ENCODE data around the gene PON1. TPM values are rescaled to one million over a fixed set of nuclear protein-coding genes. Genes with fewer than 3 reads are reported as not detected.

PON1 gene
- total and polyA plus RNA-seq, 2 experiments from 2014 or later: 0.69 to 1.2 TPM

DNA sequence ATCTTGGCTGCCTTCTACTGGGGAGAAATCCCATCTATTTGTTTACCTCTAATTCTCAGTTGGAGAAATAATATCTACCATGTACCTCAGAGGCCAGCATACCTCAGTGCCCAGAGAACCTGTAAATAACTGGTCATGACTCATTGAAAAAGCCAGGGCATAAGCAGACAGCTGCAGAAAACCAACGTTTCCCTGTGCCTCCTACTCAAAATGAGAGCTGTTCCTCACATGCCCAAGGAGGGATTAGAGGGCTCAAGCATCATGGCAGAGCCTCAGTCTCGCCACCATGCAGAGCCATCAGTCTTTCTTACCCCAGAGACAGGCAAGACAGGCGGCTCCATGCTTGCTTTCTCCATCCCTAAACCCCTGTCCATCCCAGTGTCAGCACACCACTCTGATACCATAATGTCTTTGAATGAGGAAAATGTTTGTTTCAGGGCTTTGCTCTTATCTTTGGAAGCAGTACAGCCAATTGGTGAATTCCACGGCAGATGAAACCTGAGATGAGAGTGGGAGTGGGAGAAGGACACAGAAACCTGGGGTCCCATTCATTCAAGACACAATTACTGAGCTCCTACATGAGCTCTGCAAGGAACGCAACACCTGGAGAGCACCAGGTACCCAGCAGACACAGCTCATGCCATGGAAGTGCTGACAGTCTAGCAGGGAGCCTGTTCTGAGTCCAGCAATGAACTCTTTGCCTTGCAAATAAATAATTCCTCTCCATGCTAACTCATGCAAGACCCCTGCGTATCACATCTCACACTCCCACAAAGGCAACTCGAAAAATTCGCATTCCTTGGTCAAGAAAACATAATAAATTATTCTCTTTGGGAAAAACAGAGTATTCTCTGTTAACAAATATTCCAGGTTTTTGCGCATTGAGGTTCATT is 21.1 kb downstream of the PON1 start:
- peaks cover 10% of the 10 kb centered on the region for H3K4me1 Mint-ChIP-seq
- no peaks in the 10 kb centered on the region for H3K9me2 ChIP-seq (ENCODE audit: insufficient read depth)
- H3F3A ChIP-seq (replicated peaks; ENCODE audit: low read depth): no peaks in the 10 kb centered on the region
- H3K36me3 Mint-ChIP-seq (ENCODE audit: low read depth): no peaks in the 10 kb centered on the region
- H3K4me2 ChIP-seq: no peak overlapping the region
- H3K36me3 ChIP-seq (ENCODE audit: insufficient read depth): no peaks in the 10 kb centered on the region
- no peak overlapping the region for H3K4me3 ChIP-seq
- H3K27me3 ChIP-seq (ENCODE audit: insufficient read depth): no peaks in the 10 kb centered on the region
- no peaks in the 10 kb centered on the region for H3K79me2 ChIP-seq (replicated peaks; ENCODE audit: insufficient read depth)
- H3K27ac ChIP-seq (ENCODE audit: low read depth): no peak overlapping the region
- H4K20me1 ChIP-seq (replicated peaks; ENCODE audit: insufficient read depth): no peaks in the 10 kb centered on the region
- no peak overlapping the region for H3K4me3 Mint-ChIP-seq
- no peaks in the 10 kb centered on the region for H3K9me3 Mint-ChIP-seq
- H3K27me3 Mint-ChIP-seq (ENCODE audit: insufficient read depth, low read depth, poor library complexity): no peaks in the 10 kb centered on the region
- ATAC-seq (no peak), DNase-seq (ENCODE audit: low spot score) (no peak)
- H2AFZ ChIP-seq: no peak overlapping the region
- H3K27ac Mint-ChIP-seq: no peak overlapping the region
- TF ChIP-seq, protein P1, sequence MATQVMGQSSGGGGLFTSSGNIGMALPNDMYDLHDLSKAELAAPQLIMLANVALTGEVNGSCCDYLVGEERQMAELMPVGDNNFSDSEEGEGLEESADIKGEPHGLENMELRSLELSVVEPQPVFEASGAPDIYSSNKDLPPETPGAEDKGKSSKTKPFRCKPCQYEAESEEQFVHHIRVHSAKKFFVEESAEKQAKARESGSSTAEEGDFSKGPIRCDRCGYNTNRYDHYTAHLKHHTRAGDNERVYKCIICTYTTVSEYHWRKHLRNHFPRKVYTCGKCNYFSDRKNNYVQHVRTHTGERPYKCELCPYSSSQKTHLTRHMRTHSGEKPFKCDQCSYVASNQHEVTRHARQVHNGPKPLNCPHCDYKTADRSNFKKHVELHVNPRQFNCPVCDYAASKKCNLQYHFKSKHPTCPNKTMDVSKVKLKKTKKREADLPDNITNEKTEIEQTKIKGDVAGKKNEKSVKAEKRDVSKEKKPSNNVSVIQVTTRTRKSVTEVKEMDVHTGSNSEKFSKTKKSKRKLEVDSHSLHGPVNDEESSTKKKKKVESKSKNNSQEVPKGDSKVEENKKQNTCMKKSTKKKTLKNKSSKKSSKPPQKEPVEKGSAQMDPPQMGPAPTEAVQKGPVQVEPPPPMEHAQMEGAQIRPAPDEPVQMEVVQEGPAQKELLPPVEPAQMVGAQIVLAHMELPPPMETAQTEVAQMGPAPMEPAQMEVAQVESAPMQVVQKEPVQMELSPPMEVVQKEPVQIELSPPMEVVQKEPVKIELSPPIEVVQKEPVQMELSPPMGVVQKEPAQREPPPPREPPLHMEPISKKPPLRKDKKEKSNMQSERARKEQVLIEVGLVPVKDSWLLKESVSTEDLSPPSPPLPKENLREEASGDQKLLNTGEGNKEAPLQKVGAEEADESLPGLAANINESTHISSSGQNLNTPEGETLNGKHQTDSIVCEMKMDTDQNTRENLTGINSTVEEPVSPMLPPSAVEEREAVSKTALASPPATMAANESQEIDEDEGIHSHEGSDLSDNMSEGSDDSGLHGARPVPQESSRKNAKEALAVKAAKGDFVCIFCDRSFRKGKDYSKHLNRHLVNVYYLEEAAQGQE (IDR thresholded peaks at IDR 0.05; ENCODE audit: unreplicated experiment): no peak
- TF ChIP-seq, protein P2, sequence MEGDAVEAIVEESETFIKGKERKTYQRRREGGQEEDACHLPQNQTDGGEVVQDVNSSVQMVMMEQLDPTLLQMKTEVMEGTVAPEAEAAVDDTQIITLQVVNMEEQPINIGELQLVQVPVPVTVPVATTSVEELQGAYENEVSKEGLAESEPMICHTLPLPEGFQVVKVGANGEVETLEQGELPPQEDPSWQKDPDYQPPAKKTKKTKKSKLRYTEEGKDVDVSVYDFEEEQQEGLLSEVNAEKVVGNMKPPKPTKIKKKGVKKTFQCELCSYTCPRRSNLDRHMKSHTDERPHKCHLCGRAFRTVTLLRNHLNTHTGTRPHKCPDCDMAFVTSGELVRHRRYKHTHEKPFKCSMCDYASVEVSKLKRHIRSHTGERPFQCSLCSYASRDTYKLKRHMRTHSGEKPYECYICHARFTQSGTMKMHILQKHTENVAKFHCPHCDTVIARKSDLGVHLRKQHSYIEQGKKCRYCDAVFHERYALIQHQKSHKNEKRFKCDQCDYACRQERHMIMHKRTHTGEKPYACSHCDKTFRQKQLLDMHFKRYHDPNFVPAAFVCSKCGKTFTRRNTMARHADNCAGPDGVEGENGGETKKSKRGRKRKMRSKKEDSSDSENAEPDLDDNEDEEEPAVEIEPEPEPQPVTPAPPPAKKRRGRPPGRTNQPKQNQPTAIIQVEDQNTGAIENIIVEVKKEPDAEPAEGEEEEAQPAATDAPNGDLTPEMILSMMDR (conservative IDR thresholded peaks at IDR 0.05; ENCODE audit: low read depth in 2 of 2): no peak
- TF ChIP-seq EZH2 (IDR thresholded peaks at IDR 0.05; ENCODE audit: low read depth, unreplicated experiment) (no peak), CREB1 (CRISPR knock-in tag; IDR thresholded peaks at IDR 0.05; ENCODE audit: low read depth) (no peak), JUNB (IDR thresholded peaks at IDR 0.05; ENCODE audit: unreplicated experiment) (no peak), ZNF331 (CRISPR knock-in tag; IDR thresholded peaks at IDR 0.05; ENCODE audit: low read depth) (no peak), EZH2phosphoT487 (IDR thresholded peaks at IDR 0.05; ENCODE audit: unreplicated experiment) (no peak), ZNF114 (CRISPR knock-in tag; IDR thresholded peaks at IDR 0.05) (no peak), NANOG (IDR thresholded peaks at IDR 0.05; ENCODE audit: borderline replicate concordance) (no peak), STAT1 (IDR thresholded peaks at IDR 0.05; ENCODE audit: unreplicated experiment) (no peak), POLR2AphosphoS5 (IDR thresholded peaks at IDR 0.05; ENCODE audit: low read depth) (no peak)
- TF ChIP-seq, protein P3, sequence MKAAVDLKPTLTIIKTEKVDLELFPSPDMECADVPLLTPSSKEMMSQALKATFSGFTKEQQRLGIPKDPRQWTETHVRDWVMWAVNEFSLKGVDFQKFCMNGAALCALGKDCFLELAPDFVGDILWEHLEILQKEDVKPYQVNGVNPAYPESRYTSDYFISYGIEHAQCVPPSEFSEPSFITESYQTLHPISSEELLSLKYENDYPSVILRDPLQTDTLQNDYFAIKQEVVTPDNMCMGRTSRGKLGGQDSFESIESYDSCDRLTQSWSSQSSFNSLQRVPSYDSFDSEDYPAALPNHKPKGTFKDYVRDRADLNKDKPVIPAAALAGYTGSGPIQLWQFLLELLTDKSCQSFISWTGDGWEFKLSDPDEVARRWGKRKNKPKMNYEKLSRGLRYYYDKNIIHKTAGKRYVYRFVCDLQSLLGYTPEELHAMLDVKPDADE (IDR thresholded peaks at IDR 0.05): no peak
- TF ChIP-seq, protein P4, sequence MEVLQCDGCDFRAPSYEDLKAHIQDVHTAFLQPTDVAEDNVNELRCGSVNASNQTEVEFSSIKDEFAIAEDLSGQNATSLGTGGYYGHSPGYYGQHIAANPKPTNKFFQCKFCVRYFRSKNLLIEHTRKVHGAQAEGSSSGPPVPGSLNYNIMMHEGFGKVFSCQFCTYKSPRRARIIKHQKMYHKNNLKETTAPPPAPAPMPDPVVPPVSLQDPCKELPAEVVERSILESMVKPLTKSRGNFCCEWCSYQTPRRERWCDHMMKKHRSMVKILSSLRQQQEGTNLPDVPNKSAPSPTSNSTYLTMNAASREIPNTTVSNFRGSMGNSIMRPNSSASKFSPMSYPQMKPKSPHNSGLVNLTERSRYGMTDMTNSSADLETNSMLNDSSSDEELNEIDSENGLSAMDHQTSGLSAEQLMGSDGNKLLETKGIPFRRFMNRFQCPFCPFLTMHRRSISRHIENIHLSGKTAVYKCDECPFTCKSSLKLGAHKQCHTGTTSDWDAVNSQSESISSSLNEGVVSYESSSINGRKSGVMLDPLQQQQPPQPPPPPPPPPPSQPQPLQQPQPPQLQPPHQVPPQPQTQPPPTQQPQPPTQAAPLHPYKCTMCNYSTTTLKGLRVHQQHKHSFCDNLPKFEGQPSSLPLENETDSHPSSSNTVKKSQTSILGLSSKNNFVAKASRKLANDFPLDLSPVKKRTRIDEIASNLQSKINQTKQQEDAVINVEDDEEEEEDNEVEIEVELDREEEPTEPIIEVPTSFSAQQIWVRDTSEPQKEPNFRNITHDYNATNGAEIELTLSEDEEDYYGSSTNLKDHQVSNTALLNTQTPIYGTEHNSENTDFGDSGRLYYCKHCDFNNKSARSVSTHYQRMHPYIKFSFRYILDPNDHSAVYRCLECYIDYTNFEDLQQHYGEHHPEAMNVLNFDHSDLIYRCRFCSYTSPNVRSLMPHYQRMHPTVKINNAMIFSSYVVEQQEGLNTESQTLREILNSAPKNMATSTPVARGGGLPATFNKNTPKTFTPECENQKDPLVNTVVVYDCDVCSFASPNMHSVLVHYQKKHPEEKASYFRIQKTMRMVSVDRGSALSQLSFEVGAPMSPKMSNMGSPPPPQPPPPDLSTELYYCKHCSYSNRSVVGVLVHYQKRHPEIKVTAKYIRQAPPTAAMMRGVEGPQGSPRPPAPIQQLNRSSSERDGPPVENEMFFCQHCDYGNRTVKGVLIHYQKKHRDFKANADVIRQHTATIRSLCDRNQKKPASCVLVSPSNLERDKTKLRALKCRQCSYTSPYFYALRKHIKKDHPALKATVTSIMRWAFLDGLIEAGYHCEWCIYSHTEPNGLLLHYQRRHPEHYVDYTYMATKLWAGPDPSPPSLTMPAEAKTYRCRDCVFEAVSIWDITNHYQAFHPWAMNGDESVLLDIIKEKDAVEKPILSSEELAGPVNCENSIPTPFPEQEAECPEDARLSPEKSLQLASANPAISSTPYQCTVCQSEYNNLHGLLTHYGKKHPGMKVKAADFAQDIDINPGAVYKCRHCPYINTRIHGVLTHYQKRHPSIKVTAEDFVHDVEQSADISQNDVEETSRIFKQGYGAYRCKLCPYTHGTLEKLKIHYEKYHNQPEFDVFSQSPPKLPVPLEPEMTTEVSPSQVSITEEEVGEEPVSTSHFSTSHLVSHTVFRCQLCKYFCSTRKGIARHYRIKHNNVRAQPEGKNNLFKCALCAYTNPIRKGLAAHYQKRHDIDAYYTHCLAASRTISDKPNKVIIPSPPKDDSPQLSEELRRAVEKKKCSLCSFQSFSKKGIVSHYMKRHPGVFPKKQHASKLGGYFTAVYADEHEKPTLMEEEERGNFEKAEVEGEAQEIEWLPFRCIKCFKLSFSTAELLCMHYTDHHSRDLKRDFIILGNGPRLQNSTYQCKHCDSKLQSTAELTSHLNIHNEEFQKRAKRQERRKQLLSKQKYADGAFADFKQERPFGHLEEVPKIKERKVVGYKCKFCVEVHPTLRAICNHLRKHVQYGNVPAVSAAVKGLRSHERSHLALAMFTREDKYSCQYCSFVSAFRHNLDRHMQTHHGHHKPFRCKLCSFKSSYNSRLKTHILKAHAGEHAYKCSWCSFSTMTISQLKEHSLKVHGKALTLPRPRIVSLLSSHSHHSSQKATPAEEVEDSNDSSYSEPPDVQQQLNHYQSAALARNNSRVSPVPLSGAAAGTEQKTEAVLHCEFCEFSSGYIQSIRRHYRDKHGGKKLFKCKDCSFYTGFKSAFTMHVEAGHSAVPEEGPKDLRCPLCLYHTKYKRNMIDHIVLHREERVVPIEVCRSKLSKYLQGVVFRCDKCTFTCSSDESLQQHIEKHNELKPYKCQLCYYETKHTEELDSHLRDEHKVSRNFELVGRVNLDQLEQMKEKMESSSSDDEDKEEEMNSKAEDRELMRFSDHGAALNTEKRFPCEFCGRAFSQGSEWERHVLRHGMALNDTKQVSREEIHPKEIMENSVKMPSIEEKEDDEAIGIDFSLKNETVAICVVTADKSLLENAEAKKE (CRISPR knock-in tag; IDR thresholded peaks at IDR 0.05): no peak
- no peaks in the 10 kb centered on the region for H3K4me1 ChIP-seq (ENCODE audit: insufficient read depth)
